NT2/D1 (cell line): ENCODE data around the gene ICA1.

Experiments used
- SUZ12 ChIP-seq: IDR thresholded peaks from 2 replicates; pipeline ENCODE4 v1.6.1; 2011; ENCODE audit not compliant: insufficient read length, insufficient read depth; ENCODE audit errors: extremely low read depth
- ZNF274 ChIP-seq: IDR thresholded peaks from 2 replicates; pipeline ENCODE4 v1.6.1; 2011; ENCODE audit warnings: mild to moderate bottlenecking, low read depth, low read length

DNA sequence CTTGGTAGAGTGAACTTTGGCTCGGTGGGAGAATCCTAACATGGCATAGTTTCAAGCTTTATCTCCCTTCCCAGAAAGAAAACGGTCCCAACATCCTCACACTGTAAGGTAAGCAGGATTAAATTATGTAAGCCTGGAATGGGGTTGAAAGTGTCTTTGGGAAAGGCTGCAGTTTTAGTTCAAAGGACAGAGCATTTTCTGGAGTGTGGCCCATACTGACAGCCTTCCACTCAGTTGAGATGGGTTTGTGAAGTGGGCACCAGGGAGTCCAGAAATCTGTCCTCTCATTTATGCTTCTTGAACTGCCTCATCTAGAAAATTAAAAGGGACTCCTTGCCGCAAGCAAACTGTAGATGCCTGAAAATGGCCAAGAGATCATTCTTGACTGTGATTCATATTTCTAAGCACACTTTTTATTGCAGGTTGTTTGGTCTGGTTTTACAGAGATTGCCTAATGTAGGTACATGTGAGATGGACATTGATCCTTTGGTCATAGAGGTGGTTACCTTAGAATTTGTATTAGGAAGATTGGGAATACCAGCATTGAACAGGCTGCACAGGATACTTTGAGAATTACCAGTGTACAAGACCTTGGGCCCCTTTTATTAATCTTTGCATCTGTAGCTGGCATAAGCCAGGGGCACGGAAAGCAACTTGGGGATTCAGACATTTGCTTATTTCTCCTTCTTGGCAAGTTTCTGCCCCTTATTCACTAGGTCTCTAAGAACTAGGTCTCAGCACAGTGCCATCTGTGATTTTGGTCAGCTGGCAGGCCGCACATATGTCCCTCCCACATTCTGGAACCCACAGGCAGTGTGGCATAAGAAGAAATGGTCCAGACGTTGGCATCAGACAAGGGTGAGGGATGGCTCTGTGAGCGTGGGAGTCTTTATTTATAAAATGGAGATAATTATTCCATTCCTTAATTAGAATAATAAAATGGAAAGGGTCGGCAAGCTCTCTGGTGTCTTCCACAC, 167.5 kb downstream of the ICA1 start:
- no peak for TF ChIP-seq ZNF274
- no peak for TF ChIP-seq SUZ12
